COLO829 (cell line): Measurements from ENCODE around the gene SOX11.

Source experiments
- DNase-seq: peaks from one replicate; pipeline ENCODE4 v3.0.0; 2012; ENCODE audit warnings: low spot score

Gene SOX11

DNA sequence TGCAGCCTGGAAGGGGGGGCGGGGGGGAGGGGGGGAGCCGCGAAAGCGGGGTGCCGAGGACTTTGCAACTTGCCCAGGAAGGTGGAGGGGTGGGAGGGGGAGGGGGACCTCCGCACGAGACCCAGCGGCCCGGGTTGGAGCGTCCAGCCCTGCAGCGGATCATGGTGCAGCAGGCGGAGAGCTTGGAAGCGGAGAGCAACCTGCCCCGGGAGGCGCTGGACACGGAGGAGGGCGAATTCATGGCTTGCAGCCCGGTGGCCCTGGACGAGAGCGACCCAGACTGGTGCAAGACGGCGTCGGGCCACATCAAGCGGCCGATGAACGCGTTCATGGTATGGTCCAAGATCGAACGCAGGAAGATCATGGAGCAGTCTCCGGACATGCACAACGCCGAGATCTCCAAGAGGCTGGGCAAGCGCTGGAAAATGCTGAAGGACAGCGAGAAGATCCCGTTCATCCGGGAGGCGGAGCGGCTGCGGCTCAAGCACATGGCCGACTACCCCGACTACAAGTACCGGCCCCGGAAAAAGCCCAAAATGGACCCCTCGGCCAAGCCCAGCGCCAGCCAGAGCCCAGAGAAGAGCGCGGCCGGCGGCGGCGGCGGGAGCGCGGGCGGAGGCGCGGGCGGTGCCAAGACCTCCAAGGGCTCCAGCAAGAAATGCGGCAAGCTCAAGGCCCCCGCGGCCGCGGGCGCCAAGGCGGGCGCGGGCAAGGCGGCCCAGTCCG lies 540 bp downstream of the SOX11 start:
- DNase-seq = no peak

DNA sequence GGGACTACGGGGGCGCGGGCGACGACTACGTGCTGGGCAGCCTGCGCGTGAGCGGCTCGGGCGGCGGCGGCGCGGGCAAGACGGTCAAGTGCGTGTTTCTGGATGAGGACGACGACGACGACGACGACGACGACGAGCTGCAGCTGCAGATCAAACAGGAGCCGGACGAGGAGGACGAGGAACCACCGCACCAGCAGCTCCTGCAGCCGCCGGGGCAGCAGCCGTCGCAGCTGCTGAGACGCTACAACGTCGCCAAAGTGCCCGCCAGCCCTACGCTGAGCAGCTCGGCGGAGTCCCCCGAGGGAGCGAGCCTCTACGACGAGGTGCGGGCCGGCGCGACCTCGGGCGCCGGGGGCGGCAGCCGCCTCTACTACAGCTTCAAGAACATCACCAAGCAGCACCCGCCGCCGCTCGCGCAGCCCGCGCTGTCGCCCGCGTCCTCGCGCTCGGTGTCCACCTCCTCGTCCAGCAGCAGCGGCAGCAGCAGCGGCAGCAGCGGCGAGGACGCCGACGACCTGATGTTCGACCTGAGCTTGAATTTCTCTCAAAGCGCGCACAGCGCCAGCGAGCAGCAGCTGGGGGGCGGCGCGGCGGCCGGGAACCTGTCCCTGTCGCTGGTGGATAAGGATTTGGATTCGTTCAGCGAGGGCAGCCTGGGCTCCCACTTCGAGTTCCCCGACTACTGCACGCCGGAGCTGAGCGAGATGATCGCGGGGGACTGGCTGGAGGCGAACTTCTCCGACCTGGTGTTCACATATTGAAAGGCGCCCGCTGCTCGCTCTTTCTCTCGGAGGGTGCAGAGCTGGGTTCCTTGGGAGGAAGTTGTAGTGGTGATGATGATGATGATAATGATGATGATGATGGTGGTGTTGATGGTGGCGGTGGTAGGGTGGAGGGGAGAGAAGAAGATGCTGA lies 1.4 kb downstream of the SOX11 start:
- DNase-seq = no peak

DNA sequence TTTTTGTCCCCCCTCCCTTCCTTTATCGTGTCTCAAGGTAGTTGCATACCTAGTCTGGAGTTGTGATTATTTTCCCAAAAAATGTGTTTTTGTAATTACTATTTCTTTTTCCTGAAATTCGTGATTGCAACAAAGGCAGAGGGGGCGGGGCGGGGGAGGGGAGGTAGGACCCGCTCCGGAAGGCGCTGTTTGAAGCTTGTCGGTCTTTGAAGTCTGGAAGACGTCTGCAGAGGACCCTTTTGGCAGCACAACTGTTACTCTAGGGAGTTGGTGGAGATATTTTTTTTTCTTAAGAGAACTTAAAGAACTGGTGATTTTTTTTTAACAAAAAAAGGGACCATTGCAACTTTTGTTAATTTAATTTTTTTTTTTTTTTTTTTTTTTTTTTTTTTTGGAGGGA lies 2.1 kb downstream of the SOX11 start:
- no peak for DNase-seq

DNA sequence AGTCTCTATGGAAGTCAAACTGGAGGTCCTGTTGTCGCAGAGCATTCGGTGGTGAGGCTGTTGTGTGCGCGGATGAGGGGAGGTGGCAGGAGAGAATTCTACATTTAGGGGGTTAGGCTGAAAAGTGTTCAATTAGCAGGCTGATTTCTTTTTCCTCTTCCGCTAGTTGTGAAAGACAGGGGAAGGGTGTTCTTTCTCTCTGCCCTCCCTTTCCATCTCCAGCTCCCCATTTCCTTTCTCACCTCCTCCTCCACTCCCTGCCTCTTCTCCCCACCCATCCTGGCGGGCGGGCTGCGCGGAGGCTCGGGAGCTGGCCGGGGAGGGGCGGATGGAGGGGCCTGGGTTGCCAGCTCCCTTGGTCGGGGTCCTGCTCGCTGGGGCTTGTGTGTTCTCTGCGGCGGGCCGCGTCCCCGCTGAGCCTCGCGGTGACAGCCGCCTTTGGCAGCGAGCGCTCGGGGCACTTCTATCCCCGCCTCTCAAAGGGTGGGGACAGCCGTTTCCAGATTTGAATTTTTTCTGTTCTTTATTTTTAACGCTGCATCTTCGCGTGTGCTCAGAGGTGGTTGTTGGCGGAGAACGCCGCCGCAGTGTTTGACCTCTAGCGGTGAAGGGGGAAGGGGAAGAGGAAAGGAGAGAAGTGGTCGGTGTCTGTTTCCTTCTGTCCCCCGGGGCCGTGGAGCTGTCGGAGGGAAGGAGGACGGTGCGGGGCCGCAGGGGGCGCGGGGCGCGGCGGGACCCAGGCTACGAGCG lies 3.6 kb downstream of the SOX11 start:
- no peak for DNase-seq

DNA sequence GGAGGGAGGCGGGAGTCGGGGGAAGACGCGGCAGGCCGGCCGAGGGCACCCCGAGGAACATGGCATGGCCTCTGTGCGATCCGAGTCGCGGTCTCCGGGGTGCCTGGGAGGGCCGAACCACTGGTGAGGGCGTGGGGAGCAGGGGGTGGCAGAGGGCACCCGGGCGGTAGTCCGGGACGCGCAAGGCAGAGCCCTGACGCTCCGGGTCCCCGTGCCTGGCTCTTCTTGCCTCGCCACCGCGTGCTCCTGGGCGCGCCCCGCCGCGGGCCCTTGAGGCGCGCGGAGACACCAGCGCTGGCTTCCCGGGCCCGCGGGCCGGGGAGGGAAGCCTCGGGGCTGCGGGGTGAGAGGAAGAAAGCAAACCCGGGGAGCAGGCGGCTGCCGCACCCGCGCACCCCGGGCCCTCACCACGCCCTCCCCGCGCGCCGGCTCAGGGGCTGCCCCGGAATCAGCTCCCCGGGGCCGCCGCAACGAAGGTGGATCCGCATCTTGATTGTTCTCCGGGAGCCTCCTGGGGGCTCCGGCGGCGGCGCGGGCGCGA lies 4.3 kb downstream of the SOX11 start:
- no peak for DNase-seq

DNA sequence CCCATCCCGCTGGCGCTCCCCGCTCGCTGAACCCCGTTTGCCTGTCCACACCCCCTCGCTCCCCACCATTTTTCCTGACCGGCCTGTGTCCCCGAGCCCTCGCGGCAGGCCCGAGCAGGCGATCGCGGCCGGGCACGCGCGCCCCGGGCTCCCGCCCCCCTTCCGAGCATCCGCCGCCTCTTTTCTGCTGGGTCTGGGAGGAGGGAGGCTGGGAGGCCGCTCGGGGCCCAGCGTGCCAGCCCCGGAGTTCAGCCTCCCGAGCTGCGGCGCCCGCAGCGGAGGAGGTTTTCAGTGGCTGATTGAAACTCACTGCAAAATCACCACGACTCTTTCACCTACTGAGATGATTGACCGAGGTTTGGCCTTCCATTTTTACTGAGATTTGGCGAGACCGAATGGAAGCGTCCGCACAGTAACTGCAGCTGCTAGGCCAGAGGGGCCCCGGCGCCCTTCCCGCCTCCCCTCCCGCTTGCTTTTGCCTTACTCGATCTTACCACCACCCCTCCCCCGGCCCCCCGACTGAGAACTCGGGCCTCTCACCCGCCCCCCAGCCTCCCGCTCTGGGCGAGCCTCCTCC lies 4.8 kb downstream of the SOX11 start:
- DNase-seq = no peak

DNA sequence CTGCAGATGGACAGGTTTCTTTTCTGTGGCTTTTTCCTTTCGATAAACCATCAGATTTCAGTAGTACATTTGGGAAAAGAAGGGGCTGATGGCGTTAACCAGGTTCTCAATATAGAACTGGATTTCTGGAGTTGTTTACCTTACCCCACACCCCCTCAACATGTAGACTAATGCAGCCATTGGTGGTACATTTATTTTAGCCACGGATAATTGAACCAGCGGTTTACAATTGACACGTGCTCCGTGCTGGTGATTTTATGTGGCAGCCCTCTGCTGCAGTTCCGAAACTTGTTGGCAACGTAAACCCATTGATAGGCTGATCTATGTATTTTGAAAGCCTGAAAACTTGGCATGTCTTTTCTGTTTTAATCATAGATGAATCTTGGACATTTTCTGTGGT lies 5.4 kb downstream of the SOX11 start:
- no peak for DNase-seq

DNA sequence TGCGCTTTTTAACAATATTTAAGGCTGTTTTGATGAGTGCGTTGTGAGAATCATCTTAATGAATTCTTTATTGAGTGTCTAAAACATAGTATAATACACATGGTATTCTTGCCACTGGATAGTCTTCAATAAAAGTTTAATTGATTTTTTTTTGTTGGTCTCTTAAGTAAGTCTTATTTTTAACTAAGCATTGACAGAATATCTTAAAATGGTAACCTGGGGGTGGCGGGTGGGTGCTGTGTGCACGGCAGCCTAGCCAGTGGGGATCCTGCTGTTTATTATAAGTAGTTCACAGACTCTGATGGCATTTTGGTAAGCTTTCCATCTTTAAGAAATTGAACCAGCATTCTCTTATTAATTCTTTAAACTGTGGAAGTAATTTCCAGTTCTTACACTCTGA lies 6.0 kb downstream of the SOX11 start:
- no peak for DNase-seq

DNA sequence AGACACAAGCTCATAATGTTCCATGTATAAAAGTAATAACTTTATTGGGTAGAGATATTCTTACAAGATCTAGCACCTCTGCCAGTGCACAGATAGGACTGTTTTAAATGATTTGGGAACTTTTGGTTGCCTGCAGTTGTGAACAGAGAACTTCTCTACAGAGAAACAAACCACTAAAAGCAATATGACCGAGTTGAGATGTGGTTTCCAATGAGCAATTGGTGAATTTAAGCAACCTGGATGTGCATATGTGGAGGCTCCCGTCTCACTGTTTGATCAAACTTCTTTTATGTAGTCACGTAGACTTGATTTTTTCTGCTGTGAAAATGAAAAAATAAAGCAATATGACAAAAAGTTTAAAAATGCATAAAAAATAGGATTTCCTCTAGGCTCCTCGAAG lies 7.8 kb downstream of the SOX11 start:
- no peak for DNase-seq

DNA sequence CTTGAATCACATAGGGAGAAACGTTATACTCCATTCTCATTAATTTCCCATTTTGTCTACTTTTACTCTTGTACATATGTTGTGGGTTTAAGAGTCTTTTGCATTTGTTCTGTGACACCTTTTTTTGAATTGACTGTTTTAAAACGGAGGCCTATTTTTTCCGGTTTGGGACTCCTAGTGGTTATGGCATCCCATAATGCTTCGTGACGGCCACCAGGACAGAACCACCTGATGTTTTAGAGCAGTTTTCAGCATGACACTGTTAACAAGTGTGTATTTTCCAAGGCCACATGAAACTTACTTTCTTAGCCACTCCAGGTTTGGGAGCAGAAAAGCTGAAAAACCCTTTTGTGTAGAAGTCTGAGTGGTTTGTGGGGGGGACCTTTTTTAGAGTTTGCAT lies 8.4 kb downstream of the SOX11 start:
- no peak for DNase-seq

DNA sequence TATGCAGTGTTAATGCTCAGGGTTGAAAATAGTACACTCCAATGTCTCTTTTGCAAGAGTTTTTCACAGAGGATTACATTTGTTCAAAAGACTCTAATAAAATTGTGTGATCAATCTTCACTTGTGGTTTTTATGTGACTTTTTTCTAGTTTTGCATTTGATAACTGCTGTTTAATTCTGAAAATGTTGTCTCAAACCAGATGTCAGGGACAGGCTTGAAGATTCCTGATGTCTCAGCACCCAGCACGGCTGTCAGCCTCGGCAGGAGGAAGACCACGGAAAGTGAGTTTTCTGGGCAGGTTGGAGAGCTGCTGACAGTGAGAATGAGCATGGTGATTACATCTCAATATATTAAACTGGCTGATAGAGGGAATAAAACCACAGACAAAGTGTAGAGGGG lies 9.1 kb downstream of the SOX11 start:
- no peak for DNase-seq

DNA sequence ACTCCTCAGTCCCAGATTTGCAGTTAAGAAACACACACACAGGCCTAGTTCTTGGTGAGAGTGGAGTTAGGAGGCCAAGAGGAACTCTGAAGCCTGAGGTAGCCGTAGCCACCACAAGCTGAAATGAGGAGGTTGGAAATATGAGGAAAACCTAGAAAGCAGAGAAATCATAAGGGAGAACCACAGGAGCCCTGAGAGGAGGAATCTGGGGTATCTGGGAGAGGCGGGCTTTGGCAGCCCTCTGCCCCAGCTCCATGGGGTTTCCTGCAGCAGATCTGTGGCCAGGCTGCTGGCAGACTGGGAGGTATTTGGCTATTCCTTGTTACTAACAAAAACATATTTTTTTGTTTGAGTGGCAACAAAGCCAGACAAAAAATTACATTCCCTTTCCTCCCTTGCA lies 11.0 kb downstream of the SOX11 start:
- DNase-seq = no peak

DNA sequence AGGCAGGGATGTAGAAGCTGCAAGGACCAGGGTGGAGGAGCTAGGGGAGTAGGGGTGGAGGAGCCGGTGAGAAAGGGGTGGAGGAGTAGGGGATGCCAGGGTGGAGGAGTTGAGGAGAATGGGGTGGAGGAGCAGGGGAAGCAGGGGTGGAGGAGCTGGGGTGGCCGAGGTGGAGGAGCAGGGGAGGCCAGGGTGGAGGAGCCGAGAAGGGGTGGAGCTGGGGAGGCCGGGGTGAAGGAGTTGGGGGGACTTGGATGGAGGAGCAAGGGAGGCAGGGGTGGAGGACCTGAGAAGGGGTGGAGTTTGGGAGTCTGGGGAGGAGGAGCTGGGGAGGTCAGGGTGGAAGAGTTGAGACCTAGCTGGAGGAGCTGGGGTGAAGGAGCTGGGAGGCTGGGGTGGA lies 13.3 kb downstream of the SOX11 start:
- DNase-seq = no peak

DNA sequence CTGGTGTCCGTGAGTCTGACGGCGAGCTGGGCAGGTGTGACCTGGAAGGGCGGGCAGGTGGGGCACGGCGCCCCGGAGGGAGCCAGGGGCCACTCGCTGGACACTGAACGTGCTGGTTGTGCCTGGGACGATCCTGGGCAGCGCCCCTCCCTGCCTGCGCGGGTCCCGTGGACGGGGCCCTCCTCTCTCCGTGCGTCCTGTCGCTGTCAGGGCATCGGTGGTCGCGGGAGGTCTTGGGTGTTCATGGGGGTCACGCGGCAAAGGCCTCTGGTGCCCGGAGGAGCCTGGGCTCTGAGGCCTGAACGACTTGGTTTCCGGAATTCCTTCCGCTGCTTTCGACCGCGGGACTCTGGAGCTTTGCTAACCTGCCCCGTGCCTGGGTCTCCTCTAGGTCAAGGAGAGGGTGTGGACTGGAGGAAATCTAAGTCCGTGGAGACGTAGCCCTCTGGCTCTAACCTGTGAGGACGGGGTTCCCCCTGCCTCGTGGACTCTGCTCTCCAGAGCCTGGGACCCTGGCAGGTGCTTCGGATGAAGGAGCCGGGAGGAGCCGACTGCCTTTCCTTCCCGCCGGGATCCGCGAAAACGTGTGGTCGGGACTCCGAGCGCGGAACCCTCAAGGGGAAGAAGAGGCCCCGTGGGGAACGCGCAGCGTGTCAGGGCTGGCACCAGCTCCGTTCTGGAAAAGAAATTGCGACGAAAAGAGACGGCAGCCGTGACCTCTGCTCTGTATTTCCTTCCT lies 14.7 kb downstream of the SOX11 start:
- DNase-seq = no peak

DNA sequence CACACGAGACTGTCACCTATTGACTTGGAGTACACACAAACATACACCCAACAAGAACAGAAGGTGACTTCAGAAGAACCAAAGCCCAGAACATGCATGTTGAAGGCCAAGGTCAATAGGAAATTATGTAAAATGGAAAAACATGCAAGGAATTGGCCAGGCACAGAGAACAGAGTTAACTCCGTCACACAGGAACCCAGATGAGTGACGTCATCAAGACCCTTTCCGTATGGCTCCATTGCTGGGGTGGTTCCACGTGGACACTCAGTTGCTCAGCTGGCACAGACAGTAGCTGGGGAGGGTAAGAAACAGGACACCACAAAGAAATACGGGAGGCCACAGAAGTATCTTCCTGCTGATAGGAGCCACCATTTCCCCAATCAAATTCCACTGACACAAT lies 18.4 kb downstream of the SOX11 start:
- no peak for DNase-seq

DNA sequence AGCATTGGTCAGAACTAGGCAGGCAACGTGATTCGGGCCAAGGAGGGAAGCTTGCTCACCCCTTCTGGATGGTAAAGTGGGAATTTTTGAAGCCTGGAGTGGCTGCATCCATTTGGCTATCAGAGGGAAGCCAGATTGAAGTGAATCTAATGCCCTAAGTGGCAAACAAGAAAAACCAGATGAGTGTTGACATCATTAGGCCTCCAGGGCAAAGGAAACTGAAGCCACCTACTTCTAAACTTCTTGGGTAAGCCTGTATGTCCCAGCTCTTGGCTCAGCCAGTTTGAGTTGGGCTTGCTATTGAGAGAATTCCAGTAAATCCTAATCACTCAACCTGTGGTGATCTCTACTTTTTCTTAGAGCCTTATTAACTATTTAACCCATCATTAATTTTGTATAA lies 20.9 kb downstream of the SOX11 start:
- no peak for DNase-seq

DNA sequence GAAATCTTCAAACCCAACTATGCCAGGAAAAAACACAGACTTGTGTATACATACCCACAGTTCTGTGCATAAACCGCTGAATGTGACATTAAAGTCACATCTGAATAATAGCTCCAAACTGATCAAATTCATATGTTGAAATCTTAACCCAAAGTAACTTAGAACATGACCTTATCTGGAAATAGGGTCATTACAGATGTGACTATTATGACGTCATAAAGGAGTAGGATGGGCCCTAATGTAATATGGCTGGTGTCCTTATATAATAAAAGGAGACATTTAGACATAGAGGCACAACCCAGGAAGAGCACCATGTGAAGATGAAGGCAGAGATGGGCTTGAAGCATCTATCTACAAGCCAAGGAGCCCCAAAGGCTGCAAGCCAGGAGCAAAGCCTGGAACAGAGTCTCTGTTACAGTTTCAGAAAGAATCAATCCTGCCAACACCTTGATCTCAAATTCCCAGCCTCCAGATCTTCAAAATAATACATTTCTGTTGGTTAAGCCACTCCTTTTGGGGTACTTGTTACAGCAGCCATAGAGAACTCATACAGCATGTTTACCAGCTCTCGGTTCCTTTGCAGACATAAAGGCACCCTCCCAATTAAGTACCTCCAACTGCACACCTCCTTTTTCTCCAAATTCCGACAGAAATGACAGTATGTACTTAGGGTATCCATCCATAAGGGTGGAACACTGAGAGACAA lies 27.6 kb downstream of the SOX11 start:
- no peak for DNase-seq

DNA sequence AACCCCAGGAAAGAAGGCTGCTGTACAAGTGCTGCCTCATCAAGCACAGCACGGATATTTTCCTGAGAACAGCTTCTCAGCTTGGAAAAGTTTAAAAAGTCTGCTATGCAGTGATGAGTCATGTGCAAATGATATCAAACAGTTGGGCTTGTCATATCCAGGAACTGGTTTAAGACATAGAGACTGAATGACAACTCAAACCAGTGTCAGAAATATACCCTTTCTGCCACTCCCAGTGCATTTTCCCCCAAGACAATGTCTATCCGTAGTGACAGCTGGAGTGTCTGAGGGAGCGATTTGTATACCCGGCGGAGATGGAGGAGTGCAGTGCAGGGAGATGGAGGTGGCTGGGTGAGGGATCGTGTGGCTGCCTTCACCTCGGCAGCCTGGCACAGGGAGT lies 28.2 kb downstream of the SOX11 start:
- no peak for DNase-seq

DNA sequence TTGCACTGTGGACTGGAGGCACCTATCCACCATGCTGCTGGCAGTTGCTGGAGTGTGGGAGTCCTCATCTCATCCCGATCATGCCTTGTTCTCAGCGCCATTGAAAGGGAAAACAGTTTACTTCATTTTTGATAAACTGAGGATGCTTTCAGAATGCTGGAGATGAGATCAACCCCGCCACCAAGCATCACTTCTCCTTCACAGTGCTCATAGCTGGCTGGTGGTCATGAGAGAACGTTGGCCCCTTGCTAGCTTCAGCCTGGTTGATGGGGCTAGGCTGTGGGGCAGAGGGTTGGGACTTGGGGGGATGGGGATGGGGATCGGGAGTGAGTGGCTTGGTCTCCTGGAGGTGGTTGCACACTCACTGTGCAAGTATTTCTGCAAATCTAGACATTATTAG lies 30.1 kb downstream of the SOX11 start:
- no peak for DNase-seq

DNA sequence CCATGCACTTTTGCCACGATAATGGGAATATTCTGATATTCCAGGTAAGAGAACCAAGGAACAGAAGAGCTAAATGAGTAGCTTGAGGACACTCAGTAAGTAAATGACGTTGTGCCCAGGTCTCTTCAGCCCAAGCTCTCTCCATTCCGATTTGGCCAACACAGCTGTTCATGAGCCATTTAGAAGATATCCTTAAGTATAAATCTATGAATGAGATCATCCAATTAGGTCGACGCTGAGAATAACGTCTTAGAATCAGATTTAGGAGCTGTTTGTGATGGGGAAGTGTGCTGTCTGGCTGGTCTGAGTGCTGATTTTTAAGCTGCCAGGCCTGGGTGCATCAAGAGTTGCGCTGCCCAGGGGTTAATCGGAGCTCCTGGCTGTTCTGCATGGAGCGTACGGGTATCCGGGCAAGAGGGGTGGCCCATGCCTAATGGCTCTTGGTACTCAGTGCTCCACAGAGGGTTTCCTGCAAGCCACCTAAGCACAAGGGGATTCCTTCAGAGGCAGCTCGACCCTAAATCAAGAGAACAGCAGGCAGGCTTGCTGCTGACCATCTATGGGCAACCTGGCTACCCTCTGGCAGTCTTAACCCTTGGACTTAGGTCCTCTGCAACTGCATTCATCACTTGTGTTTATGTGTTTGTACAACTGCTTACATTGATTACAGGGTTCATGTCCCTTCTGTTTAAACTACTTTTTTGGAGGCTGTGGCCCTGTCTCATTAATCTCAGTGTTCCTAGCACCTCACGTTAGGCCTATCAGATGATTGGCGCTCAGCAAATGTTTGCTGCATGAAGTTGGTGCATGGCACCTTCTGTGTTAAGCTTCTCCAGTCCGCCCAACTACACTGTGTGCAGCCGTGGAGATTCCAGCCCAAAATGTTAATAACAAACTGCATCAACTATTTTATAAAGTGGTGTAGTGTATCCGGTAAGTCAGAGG lies 31.9 kb downstream of the SOX11 start:
- no peak for DNase-seq
